ENCODE results near the gene LYG1.

Gene LYG1

DNA sequence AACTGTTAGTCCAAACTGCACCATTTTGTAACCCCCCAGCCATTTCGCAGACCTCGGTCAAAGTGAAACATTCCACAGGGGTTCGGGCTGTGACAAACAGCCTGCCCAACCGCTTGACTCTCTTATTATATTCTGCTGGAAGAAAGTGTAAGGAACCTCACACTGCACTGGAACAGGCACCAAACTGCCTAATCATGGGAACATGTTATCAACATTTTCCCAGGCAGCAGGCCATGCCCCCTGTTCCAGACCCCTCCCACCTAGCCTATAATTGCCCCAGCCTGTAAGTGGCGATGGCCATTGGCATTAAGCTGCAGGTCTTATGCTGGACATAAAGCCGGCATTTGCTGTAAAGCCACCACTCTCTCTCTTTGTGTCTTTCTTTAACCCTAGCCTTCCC is 62.4 kb downstream of the LYG1 start:
- ATAC-seq (no peak), DNase-seq (no peak)
- Mint-ChIP-seq H3K9me3 (peaks cover 7% of the 10 kb centered on the region), H3K4me1 (no peaks in the 10 kb centered on the region), H3K27me3 (no peaks in the 10 kb centered on the region), H3K27ac (no peak overlapping the region), H3K4me3 (no peak overlapping the region), H3K36me3 (ENCODE audit: low read depth) (no peaks in the 10 kb centered on the region)
